ENCODE measurements around the gene NAT8L. TPM values are rescaled to one million over a fixed set of nuclear protein-coding genes. Genes with fewer than 3 reads are reported as not detected.

NAT8L gene
- total and polyA plus RNA-seq, 2 of the 4 experiments (the other 2 are of a cell fraction): 0.05 TPM; not detected in 1

DNA sequence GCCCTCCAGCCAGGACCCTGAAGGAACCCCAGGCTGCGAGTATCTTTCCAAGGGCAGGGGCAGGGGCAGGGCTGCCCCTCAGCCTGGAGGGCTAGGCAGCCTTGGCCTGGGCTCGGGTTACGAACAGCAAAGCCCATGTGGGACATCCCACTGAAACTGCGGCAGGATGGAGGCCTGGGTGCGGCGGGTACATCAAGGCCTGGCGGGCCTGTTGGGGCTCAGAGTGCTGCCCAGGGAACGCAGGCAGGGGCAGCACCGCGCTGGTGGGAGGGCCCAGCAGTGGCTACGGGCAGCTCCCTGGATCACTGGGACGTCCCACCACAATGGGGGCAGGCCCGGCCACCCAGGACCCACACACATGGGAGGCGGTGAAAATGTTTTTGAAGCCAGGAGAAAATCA is 10.9 kb downstream of the NAT8L start:
- no peaks in the 10 kb centered on the region for H3K9me3 ChIP-seq (ENCODE audit: control insufficient read depth, insufficient read depth, low read length)
- WGBS, 2 experiments (ENCODE audit: extremely low coverage in 2 of 2, insufficient read length in 1 of 2): 53% methylated on average over 4 of the region's 14 CpGs; no CpG with 5 or more reads in 1 of the 2 experiments
- no peak overlapping the region for H2AK9ac ChIP-seq (replicated peaks; ENCODE audit: low read depth, low read length, poor library complexity)
- no peak overlapping the region for H4K5ac ChIP-seq (ENCODE audit: low read depth, low read length)
- no peaks in the 10 kb centered on the region for H3K79me1 ChIP-seq (ENCODE audit: low read depth in 1 of 2, low read length in 2 of 2)
- H3K4me1 ChIP-seq (ENCODE audit: control insufficient read depth, insufficient read depth, low read length): no peaks in the 10 kb centered on the region
- no peak overlapping the region for H2BK5ac ChIP-seq (ENCODE audit: low read depth, low read length, poor library complexity, severe bottlenecking)
- POLR2A ChIA-PET (ENCODE audit: unreplicated experiment): no interaction called here
- ATAC-seq (ENCODE audit: low read depth) (no peak), DNase-seq (no peak)
- no peak overlapping the region for H2BK20ac ChIP-seq (ENCODE audit: low read depth, low read length)
- no peak overlapping the region for H3K14ac ChIP-seq (replicated peaks; ENCODE audit: low read depth, low read length)
- dilution Hi-C loops (cut with HindIII; ENCODE audit: low sequenced_read_pairs, unreplicated experiment): no loop called here
- intact Hi-C loops (cut with micrococcal nuclease): no loop called here
- H3K56ac ChIP-seq (ENCODE audit: extremely low read depth, insufficient read depth, low read length): no peak overlapping the region
- no peak overlapping the region for H2BK15ac ChIP-seq (ENCODE audit: low read depth, low read length)
- H3K18ac ChIP-seq (ENCODE audit: low read depth, low read length): no peak overlapping the region
- no peaks in the 10 kb centered on the region for H4K20me1 ChIP-seq (ENCODE audit: insufficient read depth, low read length)
- H2AK5ac ChIP-seq (ENCODE audit: low read depth, low read length): no peak overlapping the region
- in situ Hi-C loops (cut with MboI; ENCODE audit: low sequenced_read_pairs): no loop called here
- H3K36me3 ChIP-seq (ENCODE audit: control insufficient read depth, insufficient read depth, low read length): no peaks in the 10 kb centered on the region
- H3K23ac ChIP-seq (ENCODE audit: low read depth, low read length): no peak overlapping the region
- CTCF ChIA-PET: no interaction called here
- no peak overlapping the region for H4K8ac ChIP-seq (ENCODE audit: low read depth in 2 of 2, low read length in 2 of 2)
- no peak overlapping the region for H3K4me3 ChIP-seq (ENCODE audit: insufficient read depth, low read depth, low read length)
- no peak overlapping the region for H3K27ac ChIP-seq (ENCODE audit: insufficient read depth, low read length)
- no peak overlapping the region for H3K4me2 ChIP-seq (ENCODE audit: low read depth, low read length)
- no peak overlapping the region for H3K9ac ChIP-seq (ENCODE audit: low read depth, low read length)
- no peak overlapping the region for H4K91ac ChIP-seq (ENCODE audit: insufficient read depth, low read depth, low read length)
- no peak overlapping the region for H2BK120ac ChIP-seq (ENCODE audit: low read depth, low read length)
- peaks cover 10% of the 10 kb centered on the region; the same call in 1 of the 2 replicates for H3K27me3 ChIP-seq (ENCODE audit: control insufficient read depth, insufficient read depth, low read length)
- TF ChIP-seq CEBPB (IDR thresholded peaks at IDR 0.05; ENCODE audit: low read depth, low read length) (no peak), FOS (IDR thresholded peaks at IDR 0.05; ENCODE audit: low read depth, low read length) (no peak), NFE2L2 (IDR thresholded peaks at IDR 0.05; ENCODE audit: low read depth, low read length) (no peak), MAZ (IDR thresholded peaks at IDR 0.05; ENCODE audit: borderline replicate concordance, low read depth, low read length) (no peak), MAFK (IDR thresholded peaks at IDR 0.05; ENCODE audit: low read depth, low read length) (no peak), SMC3 (IDR thresholded peaks at IDR 0.05; ENCODE audit: low read depth, low read length) (no peak), CHD1 (IDR thresholded peaks at IDR 0.05; ENCODE audit: low read depth, low read length) (no peak), RAD21 (IDR thresholded peaks at IDR 0.05; ENCODE audit: low read length) (no peak), RFX5 (IDR thresholded peaks at IDR 0.05; ENCODE audit: low read depth, low read length) (no peak)
- TF ChIP-seq, protein P1, sequence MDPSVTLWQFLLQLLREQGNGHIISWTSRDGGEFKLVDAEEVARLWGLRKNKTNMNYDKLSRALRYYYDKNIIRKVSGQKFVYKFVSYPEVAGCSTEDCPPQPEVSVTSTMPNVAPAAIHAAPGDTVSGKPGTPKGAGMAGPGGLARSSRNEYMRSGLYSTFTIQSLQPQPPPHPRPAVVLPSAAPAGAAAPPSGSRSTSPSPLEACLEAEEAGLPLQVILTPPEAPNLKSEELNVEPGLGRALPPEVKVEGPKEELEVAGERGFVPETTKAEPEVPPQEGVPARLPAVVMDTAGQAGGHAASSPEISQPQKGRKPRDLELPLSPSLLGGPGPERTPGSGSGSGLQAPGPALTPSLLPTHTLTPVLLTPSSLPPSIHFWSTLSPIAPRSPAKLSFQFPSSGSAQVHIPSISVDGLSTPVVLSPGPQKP (IDR thresholded peaks at IDR 0.05; ENCODE audit: borderline replicate concordance, low read depth, low read length): no peak
- H3K9me1 ChIP-seq (ENCODE audit: insufficient read depth, low read length): peaks cover 6% of the 10 kb centered on the region; the same call in 1 of the 2 replicates
- no TSS peak for BruUV-seq (replicated peaks)
- H3K4ac ChIP-seq (ENCODE audit: low read depth, low read length): no peak overlapping the region
- no peak overlapping the region for H2AFZ ChIP-seq (replicated peaks; ENCODE audit: low read length, poor library complexity)
